GM21825 (cell line): ENCODE data around the gene FTSJ1.

Source experiments
- ATAC-seq: cut with Tn5 transposase; IDR thresholded peaks from one replicate; pipeline ENCODE4 v1.9.1; 2021; ENCODE audit warnings: mild to moderate bottlenecking, moderate library complexity; ENCODE audit not compliant: unreplicated experiment

Gene FTSJ1

DNA sequence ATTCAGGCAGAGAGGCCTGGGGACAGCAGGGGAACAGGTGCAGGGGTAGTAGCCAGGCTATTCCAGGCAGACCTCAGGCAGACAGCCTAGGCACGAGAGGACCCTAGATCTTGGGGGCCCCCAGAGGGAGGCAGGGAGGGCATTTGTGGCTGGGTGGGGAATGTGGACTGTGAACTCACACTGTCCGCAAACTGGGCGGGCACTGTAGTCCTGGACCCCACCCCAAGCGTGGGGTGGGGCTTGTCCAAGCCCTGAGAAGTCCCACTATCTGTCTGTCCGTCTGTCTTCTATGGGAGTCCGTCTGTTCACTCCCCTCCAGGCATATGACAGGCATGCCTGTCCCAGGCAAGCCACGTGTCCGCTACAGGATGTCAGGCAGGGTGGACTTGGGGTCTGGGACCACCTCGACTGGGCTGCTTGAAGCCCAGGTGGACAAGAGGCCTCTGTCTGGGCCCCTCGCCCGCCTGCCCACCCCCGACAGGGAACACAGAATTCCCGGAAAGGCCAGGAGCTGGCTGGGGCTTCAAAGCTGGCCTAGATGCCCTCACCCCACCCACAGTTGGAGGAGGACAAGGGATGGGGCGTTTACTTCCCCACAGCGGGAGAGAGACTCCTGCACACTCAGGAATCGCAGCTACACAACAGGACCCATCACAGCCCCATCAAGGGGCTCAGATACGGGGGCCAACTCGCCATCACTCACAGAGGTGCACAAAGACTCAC lies 5.7 kb upstream of the FTSJ1 start, which contains the start of gene SLC38A5:
Gene SLC38A5, minus strand, starts transcription at position 151 of the 723 bp plus-strand sequence. CDS start 2,336 bp downstream, outside the sequence.
- no peak for ATAC-seq

GRCh38 chrX:48470833-48471118 lies 5.2 kb upstream of the FTSJ1 start:
- no peak for ATAC-seq

- no peak for ATAC-seq
Measured at GRCh38 chrX:48471504-48471903, 4.5 kb upstream of the FTSJ1 start.

DNA sequence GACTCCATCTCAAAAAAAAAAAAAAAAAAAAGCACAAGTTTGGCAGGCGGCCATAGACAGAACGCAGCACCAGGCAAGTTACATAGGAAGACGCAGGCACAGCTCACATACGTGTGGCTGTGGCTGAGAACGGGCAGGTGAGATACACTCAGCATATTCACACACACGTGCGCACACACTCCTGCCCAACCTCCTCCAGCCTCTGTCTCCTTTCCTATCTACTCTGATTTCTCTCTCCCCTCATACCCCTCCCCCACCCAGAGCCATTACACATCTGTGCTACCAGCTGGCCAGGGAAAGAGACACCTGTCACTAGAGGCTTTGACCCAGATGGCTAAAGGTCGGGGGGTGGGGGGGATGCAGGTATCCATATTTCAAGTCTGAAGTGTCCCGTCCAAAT lies 3.8 kb upstream of the FTSJ1 start:
- no peak for ATAC-seq

- ATAC-seq, result no peak
Measured at GRCh38 chrX:48472851-48473703, 2.9 kb upstream of the FTSJ1 start.

- ATAC-seq, result no peak
Measured at GRCh38 chrX:48473704-48473990, 2.4 kb upstream of the FTSJ1 start.

DNA sequence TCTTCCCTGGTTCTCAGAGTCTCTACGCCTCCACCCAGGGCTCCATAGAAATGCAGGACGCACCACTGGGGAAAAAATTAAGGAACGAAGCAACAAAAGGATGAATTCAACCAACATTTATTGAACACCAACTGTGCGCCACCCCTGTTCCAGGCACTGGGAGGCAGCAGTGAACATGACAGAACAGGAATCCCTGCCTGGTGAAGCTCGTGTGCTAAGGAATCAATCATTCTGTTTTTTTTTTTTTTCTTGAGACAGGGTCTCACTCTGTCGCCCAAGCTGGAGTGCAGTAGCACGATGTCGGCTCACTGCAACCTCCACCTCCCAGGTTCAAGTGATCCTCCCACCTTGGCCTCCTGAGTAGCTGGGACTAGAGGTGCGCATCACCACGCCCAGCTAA lies 1.9 kb upstream of the FTSJ1 start:
- no peak for ATAC-seq

DNA sequence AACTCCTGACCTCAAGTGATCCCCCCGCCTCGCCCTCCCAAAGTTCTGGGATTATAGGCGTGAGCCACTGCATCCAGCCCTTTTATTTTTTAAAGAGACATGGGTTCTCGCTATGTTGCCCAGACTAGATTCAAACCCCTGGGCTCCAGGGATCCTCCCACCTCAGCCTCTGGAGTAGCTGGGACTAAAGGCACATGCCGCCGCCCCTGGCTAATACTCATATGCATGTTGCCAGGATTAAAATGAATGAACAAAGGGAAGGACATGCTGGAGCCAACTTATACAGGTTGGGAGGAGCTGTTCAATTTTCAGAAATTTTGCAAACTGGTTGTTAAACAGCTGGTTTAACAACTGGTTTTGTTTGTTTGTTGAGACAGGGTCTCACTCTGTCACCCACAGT lies 1.4 kb upstream of the FTSJ1 start:
- ATAC-seq, result no peak

- no peak for ATAC-seq
Measured at GRCh38 chrX:48475296-48475695, 703 bp upstream of the FTSJ1 start.

DNA sequence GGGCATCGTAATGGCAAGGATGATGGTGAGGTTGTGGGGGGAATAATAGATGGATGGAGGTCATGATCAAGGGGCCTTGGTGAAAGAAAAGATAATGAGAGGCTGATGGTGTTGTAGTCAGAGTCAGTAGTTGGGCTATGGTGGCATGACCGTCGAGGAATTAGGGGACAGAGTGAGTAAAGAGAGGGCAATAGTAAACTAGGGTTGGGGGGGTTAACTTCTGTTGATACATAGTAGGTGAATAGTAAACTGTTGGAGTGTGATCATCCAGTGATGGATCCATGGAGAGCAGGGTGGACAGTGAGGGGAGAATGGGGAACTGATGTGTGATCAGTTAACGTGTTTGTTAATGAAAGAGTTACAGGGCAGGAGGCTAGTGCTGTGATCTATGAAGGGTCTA lies 920 bp downstream of the FTSJ1 start:
- no peak for ATAC-seq

GRCh38 chrX:48477960-48478755 lies 2.2 kb downstream of the FTSJ1 start:
- ATAC-seq, result no peak

- no peak for ATAC-seq
Measured at GRCh38 chrX:48478806-48479205, 2.8 kb downstream of the FTSJ1 start.

DNA sequence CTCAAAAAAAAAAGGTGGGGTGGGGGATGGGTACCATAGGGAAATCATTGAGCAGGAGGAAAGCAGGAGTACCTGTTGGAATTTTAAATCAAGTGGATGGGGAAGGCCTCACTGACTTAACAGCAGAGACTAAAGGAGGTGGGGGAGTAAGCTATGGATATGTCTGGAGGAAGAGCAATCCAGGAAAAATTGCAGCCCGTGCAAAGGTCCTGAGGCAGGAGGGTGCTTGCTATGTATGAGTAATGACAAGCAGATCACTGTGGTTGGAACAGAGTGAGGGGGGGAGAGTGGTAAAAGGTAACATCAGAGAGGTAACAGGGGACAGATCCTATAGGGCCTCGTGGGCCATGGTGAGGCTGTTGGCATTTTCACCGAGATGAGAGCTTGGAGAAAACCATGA lies 4.1 kb downstream of the FTSJ1 start:
- ATAC-seq, result no peak

DNA sequence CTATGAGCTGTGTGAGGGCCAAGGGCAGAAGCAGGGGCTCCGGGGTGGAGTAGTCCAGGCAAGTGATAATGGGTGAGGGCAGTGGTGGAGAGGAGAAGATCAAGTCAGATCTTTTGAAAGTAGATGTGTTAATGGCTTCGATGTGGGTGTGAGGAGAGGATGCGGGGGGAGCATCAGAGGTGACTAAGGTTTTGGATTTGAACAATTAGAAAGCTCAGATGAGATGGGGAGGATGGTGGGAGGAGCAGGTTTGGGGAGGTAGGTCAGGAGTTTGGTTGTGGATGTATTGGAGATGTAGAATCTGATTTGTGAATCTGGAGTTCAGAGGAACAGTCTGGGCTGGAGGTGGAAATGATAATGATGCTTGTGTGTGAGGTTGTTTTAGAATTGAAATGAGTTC lies 4.6 kb downstream of the FTSJ1 start:
- ATAC-seq, result no peak

GRCh38 chrX:48482526-48482925 lies 6.5 kb downstream of the FTSJ1 start:
- ATAC-seq, result no peak

- no peak for ATAC-seq
Measured at GRCh38 chrX:48487362-48487798, 11.4 kb downstream of the FTSJ1 start.

DNA sequence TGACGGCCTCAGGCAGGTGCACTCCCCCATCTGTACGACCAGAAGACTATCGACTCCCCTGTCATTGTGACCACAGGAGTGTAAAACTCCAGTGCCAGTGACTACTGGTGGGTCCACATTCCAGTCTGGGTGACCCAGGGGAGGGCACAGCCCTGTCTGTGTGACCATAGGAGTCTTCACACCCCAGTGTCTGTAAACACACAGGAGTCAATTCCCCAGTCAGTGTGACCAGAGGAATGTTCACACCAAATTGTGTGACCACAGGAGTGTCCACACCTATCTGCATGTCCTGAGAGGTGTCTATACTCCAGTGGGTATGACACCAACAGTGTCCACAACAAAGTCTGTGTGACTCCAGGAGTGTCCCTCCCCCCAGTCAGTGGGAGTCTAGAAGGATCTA lies 12.0 kb downstream of the FTSJ1 start:
- ATAC-seq, result no peak

GRCh38 chrX:48489296-48489695 lies 13.3 kb downstream of the FTSJ1 start:
- no peak for ATAC-seq

DNA sequence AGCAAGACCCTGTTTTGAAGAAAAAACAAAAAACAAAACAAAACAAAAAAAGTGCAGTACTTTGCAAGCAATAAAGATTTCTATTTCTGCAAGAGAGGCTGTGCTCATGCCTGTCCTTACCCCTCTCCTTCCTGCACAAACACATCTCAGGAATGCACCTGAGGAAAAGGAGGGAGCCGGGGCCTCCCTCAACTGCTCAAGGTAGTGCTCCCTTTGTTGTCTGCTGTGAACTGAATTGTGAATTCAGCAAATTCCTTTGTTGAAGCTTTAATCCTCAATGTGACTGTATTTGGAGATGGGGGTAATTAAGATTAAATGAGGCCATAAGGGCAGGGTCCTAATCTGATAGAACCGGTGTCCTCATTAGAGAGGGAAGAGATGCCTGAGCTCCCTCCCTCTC lies 13.9 kb downstream of the FTSJ1 start:
- ATAC-seq, result no peak

DNA sequence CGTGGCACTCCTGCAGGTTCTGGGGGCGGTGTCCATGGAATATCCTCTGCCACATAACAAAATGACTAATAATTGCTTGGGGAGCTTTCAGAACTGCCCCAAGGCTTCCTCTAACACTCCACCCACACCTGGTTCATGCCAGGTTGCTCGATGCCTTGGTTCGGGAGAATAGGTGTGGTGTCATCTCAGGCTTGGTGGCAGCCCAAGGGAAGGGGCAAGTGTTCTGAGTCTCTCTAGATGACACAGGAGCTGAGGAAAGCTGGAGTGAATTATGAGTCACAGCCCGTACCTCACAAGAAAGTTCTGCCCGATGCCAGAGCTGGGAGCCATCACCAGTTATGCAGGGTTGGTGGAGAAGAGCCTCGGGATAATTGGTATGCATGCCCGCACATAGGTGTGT lies 14.7 kb downstream of the FTSJ1 start:
- ATAC-seq, result no peak

DNA sequence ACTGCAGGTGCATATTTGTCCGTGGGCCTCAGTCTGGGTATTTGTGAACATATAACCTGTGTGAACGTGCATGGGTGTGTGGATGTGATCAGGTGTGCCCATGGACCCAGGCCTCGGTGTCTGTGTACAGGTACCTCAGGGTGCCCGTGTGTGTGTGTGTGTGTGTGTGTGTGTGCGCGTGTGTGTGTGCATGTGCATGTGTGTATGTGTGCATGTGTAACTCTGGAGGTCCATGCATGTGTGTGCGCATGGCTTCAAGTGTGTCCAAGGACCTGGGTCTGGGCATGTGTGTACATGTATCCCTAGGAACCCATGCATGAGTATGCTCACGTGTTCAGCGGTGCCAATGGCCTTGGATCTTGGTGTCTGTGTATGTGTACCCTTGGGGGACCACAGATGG lies 15.8 kb downstream of the FTSJ1 start:
- no peak for ATAC-seq
